DND-41 (cell line): ENCODE data around the gene GPR183.

ENCODE experiments used
- CTCF ChIP-seq: IDR thresholded peaks from 2 replicates; pipeline ENCODE4 v1.5.1; 2012; ENCODE audit warnings: borderline replicate concordance, low read length, moderate library complexity, mild to moderate bottlenecking; ENCODE audit not compliant: poor library complexity, severe bottlenecking; ENCODE audit errors: extremely low read depth
- EZH2 ChIP-seq: IDR thresholded peaks from 3 replicates; pipeline ENCODE4 v1.6.1; 2012; ENCODE audit warnings: borderline replicate concordance, low read depth, mild to moderate bottlenecking, moderate library complexity, low read length, inconsistent platforms; ENCODE audit not compliant: severe bottlenecking

- TF ChIP-seq CTCF (no peak), EZH2 (no peak)
Measured at GRCh38 chr13:99280166-99280565, 27.0 kb downstream of the GPR183 start.
